ENCODE measurements around the gene SEPTIN8. TPM values are rescaled to one million over a fixed set of nuclear protein-coding genes. Genes with fewer than 3 reads are reported as not detected.

The SEPTIN8 gene
- total RNA-seq, 2 donors from 2014 or later: 57.6 to 84.2 TPM

GRCh38 chr5:132708645-132709044 is 68.4 kb downstream of the SEPTIN8 start:
- H3K27ac ChIP-seq: no peak overlapping the region
- H3K27me3 ChIP-seq: no peaks in the 10 kb centered on the region
- H3K9me3 ChIP-seq: no peaks in the 10 kb centered on the region
- TF ChIP-seq CTCF (IDR thresholded peaks at IDR 0.05): no peak
- DNase-seq: no peak
- H3K4me1 ChIP-seq: no peaks in the 10 kb centered on the region
- H3K9ac ChIP-seq (ENCODE audit: low read depth in 2 of 2, low read length in 2 of 2): no peak overlapping the region
- intact Hi-C loops (cut with DNase I): no loop called here
- no peaks in the 10 kb centered on the region for H3K36me3 ChIP-seq
- H3K4me3 ChIP-seq: no peak overlapping the region

GRCh38 chr5:132704875-132705274 is 72.2 kb downstream of the SEPTIN8 start:
- Histone ChIP-seq H3K27me3 (no peaks in the 10 kb centered on the region), H3K4me1 (no peaks in the 10 kb centered on the region), H3K9me3 (no peaks in the 10 kb centered on the region), H3K4me3 (no peak overlapping the region), H3K36me3 (no peaks in the 10 kb centered on the region), H3K9ac (ENCODE audit: low read depth in 2 of 2, low read length in 2 of 2) (no peak overlapping the region), H3K27ac (no peak overlapping the region)
- intact Hi-C loops (cut with DNase I): no loop called here
- no peak for DNase-seq
- no peak for TF ChIP-seq CTCF (IDR thresholded peaks at IDR 0.05)

Other genes starting within 250 kb of the SEPTIN8 start
- not detected for gene IL5, start 233.7 kb downstream of the SEPTIN8 start, total RNA-seq
- 10 to 100 TPM; 29.5 to 37.0 TPM for gene RAD50, start 220.3 kb downstream of the SEPTIN8 start, total RNA-seq
- not detected for gene IL13, start 119.1 kb downstream of the SEPTIN8 start, total RNA-seq
- not detected for gene IL4, start 103.2 kb downstream of the SEPTIN8 start, total RNA-seq
- 1 to 10 TPM; 4.0 to 5.2 TPM for gene KIF3A, start 39.7 kb downstream of the SEPTIN8 start, total RNA-seq
- 10 to 100 TPM in 1 of 2 donors, 1 to 10 TPM in 1; 7.1 to 22.9 TPM for gene CCNI2, start 29.8 kb downstream of the SEPTIN8 start, total RNA-seq
- 10 to 100 TPM; 12.4 to 30.7 TPM for gene SOWAHA, start 36.1 kb upstream of the SEPTIN8 start, total RNA-seq
- 10 to 100 TPM; 36.9 to 64.1 TPM for gene SHROOM1, start 53.4 kb upstream of the SEPTIN8 start, total RNA-seq
- gene GDF9, start 89.2 kb upstream of the SEPTIN8 start, total RNA-seq: under 1 TPM; 0.64 to 0.69 TPM
- 100 to 1,000 TPM; 885 to 920 TPM for gene UQCRQ, start 89.4 kb upstream of the SEPTIN8 start, total RNA-seq
- gene LEAP2, start 96.4 kb upstream of the SEPTIN8 start, total RNA-seq: 1 to 10 TPM; 3.6 to 7.7 TPM
- gene AFF4, start 186.4 kb upstream of the SEPTIN8 start, total RNA-seq: 10 to 100 TPM; 42.4 to 75.2 TPM
- 10 to 100 TPM; 24.2 to 31.9 TPM for gene ZCCHC10, start 249.3 kb upstream of the SEPTIN8 start, total RNA-seq